Measurements from ENCODE around the gene ACADVL. TPM values are rescaled to one million over a fixed set of nuclear protein-coding genes. Genes with fewer than 3 reads are reported as not detected.
"Not testable (repeated sequence)": the region's sequence is repeated elsewhere in the genome, so short reads cannot be mapped to it uniquely, and the experiment has no call there.

ACADVL gene
- total RNA-seq = 1,000 to 10,000 TPM in 7 of 10 donors, 100 to 1,000 TPM in 3; 951 to 2,054 (median 1,322) TPM
- polyA plus RNA-seq = 1,000 to 10,000 TPM in 1 of 2 donors, 100 to 1,000 TPM in 1; 807 to 4,806 TPM
- long read RNA-seq, donor 1, transcript ACADVL-201 (19 exons, 2,352 nt) = minor isoform, 96 of 3,518 reads
- long read RNA-seq, donor 1, transcript ACADVL-202 (19 exons, 2,191 nt) = minor isoform, 36 of 3,518 reads
- long read RNA-seq, donor 1, transcript ACADVL-214 (1 exons, 1,732 nt) = minor isoform, 13 of 3,518 reads
- long read RNA-seq, donor 1, transcript ACADVL-203 (20 exons, 2,323 nt) = major isoform, 2,299 of 3,518 reads
- long read RNA-seq, donor 1, partial matches to known transcripts = 802 of 3,518 reads
- long read RNA-seq, donor 1, other reads (novel, unspliced or antisense) = 250 of 3,518 reads
- long read RNA-seq, donor 2, transcript ACADVL-202 (19 exons, 2,191 nt) = minor isoform, 63 of 4,221 reads
- long read RNA-seq, donor 2, transcript ACADVL-215 (5 exons, 709 nt) = minor isoform, 27 of 4,221 reads
- long read RNA-seq, donor 2, transcript ACADVL-203 (20 exons, 2,323 nt) = major isoform, 2,606 of 4,221 reads
- long read RNA-seq, donor 2, transcript ACADVL-201 (19 exons, 2,352 nt) = minor isoform, 131 of 4,221 reads
- long read RNA-seq, donor 2, partial matches to known transcripts = 1,029 of 4,221 reads
- long read RNA-seq, donor 2, other reads (novel, unspliced or antisense) = 336 of 4,221 reads
- long read RNA-seq, donor 3, transcript ACADVL-203 (20 exons, 2,323 nt) = major isoform, 4,011 of 6,480 reads
- long read RNA-seq, donor 3, transcript ACADVL-202 (19 exons, 2,191 nt) = minor isoform, 99 of 6,480 reads
- long read RNA-seq, donor 3, transcript ACADVL-201 (19 exons, 2,352 nt) = minor isoform, 290 of 6,480 reads
- long read RNA-seq, donor 3, partial matches to known transcripts = 1,466 of 6,480 reads
- long read RNA-seq, donor 3, other reads (novel, unspliced or antisense) = 600 of 6,480 reads

DNA sequence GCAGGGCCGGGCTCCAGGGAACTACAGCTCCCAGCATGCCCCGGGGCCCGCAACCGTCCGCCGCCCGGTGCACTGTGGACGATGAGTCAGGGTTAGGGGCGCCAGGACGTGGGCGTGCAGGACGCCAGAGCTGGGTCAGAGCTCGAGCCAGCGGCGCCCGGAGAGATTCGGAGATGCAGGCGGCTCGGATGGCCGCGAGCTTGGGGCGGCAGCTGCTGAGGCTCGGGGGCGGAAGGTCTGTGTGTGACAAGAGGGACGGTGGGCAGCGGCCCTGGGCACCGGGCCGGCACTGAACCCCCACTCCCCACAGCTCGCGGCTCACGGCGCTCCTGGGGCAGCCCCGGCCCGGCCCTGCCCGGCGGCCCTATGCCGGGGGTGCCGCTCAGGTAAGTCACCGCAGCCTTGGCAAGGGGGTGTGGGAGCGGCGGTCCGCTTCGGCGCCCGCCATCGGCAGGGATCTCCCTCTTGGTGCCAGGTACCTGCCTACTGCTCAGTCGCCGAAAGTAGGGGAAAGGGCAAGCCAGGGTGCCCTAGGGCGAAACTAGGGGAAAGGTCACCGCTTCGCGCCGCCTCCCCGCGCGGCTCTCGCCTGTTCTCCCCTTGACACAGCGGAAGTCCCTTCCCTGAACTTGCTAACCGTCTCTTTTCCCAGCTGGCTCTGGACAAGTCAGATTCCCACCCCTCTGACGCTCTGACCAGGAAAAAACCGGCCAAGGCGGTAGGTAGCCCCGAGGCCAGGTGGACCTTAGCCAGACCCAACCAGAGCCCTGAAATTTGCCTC lies at the start of gene ACADVL, which contains the start of gene DLG4:
TSS of gene ACADVL (plus strand) at position 127 of the 781 bp plus-strand sequence. CDS start at position 174, 47 bp downstream.
TSS of gene DLG4 (minus strand) at position 25 of the 781 bp plus-strand sequence.
- Histone ChIP-seq H3K27ac (peak within 1 kb of the TSS; percentile 91 to 100 (median 98)), H3K36me3 (peaks cover 0 to 43% (median 11%) of the 10 kb centered on the region in 9 donors), H3K27me3 (no peaks in the 10 kb centered on the region), H3K9me3 (no peaks in the 10 kb centered on the region), H3K4me1 (peaks cover 16 to 86% (median 60%) of the 10 kb centered on the region in 9 donors), H3K4me3 (peak within 1 kb of the TSS; percentile 63 to 99 (median 88))
- ATAC-seq (peak; percentile 82 to 89 (median 86)), DNase-seq (peak; percentile 91 to 94)
- WGBS, 2 donors = 0% methylated on average over 55 to 63 of the region's 63 CpGs
- TF ChIP-seq, protein P1, sequence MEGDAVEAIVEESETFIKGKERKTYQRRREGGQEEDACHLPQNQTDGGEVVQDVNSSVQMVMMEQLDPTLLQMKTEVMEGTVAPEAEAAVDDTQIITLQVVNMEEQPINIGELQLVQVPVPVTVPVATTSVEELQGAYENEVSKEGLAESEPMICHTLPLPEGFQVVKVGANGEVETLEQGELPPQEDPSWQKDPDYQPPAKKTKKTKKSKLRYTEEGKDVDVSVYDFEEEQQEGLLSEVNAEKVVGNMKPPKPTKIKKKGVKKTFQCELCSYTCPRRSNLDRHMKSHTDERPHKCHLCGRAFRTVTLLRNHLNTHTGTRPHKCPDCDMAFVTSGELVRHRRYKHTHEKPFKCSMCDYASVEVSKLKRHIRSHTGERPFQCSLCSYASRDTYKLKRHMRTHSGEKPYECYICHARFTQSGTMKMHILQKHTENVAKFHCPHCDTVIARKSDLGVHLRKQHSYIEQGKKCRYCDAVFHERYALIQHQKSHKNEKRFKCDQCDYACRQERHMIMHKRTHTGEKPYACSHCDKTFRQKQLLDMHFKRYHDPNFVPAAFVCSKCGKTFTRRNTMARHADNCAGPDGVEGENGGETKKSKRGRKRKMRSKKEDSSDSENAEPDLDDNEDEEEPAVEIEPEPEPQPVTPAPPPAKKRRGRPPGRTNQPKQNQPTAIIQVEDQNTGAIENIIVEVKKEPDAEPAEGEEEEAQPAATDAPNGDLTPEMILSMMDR (IDR thresholded peaks at IDR 0.05) = no peak
- intact Hi-C loops (cut with DNase I) = loop anchor here in 1 of 10 donors (2.0 kb wide), 1 partner anchor 19 kb away; the partner anchor contains the start of gene PHF23

DNA sequence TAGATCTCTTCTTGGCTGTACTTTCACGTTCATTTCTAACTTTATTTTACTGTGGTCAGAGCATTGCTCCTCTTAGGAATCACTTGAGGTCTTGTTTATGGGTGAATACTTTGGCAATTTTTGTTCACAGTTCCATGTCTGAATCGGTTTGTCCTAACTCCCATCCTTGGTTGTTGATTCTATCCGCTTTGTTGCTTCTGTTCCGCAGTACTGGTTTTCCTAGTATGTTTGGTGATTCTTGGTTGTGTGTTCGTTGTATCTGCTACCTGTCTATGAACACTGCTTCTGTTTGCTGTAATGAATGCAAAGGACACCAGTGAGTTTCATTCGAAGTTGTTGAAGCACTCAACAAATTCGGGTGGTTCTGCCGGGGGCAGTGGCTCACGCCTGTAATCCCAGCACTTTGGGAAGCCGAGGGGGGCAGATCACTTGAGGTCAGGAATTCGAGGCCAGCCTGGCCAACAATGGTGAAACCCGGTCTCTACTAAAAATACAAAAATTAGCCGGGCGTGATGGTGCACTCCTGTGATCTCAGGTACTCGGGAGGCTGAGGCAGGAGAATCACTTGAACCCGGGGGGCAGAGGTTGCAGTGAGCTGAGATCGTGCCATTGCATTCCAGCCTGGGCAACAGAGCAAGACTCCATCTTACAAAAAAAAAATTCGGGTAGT lies 47.1 kb upstream of the ACADVL start:
- peak overlapping the region in 1 of 10 donors; percentile 75 for H3K27ac ChIP-seq
- H3K4me1 ChIP-seq = peaks cover 0 to 31% (median 11%) of the 10 kb centered on the region in 9 donors
- not testable (repeated sequence) for H3K36me3 ChIP-seq, DNase-seq, H3K4me3 ChIP-seq, ATAC-seq
- H3K27me3 ChIP-seq = peaks cover 0 to 23% (median 16%) of the 10 kb centered on the region in 7 donors
- intact Hi-C loops (cut with DNase I) = loop anchor here in 1 of 10 donors (10.0 kb wide), 1 partner anchor 258 kb away; no protein-coding TSS in a partner anchor
- H3K9me3 ChIP-seq = peaks cover 0 to 22% (median 5%) of the 10 kb centered on the region in 11 donors
- WGBS, 2 donors = 93 to 95% methylated on average over 18 of the region's 18 CpGs

DNA sequence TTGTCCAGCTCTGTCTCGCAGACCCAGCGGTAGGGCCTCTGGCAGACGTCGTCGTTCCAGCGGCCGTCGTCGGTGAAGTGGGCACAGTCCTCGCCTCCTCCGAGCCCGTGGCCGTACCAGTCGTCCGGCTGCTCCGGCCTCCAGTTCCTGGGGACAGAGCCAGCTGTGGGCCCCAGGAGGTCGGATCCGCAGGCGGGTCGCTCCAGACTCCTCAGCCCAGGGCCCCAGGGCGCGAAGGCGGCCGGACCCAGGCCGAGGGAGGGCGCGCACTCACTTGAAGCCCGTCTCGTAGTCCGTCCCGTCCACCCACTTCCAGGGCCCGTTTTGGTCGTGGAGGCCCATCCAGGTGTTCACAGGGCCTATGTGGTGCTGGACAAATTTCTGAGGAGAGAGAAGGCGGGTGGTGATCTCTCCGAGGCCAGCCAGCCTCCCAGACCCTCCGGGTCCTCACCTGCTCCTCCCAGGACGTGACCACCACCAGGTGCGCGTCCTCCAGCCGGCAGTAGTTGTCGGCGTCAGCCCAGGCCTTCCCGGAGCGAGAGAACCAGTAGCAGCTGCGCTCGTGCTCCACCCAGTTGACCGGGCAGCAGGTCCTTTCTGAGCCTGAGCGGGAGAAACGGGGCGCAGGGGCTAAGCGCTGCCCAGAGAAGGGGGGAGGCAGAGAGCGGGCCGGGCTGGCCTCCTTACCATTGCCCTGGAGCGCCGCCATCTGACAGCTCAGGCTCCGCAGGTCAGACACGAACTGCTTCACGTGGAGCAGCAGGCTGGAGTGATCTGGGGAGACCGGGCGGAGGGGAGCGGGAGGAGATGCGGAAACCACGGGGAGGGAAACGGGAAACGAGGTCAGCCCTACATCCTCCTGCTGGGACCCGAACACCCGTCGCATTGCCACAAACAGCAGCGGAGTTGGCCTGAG lies 45.8 kb upstream of the ACADVL start:
- TF ChIP-seq, protein P1 (IDR thresholded peaks at IDR 0.05) = peak in 4 of 9 donors; percentile 27 to 45 (median 36)
- peak; percentile 54 to 58 for DNase-seq
- intact Hi-C loops (cut with DNase I) = loop anchor here in 1 of 10 donors (10.0 kb wide), 1 partner anchor 259 kb away; no protein-coding TSS in a partner anchor

More for the DNA sequence above, 45.8 kb upstream of the ACADVL start:
- 43 to 51% methylated on average over 65 to 69 of the region's 69 CpGs for WGBS, 2 donors
- peaks cover 0 to 19% (median 5%) of the 10 kb centered on the region in 11 donors for H3K9me3 ChIP-seq
- peaks cover 0 to 35% (median 24%) of the 10 kb centered on the region in 7 donors for H3K27me3 ChIP-seq
- peak overlapping the region in 9 of 10 donors; percentile 2 to 44 (median 35) for H3K4me3 ChIP-seq
- H3K36me3 ChIP-seq = no peaks in the 10 kb centered on the region
- peaks cover 0 to 29% (median 16%) of the 10 kb centered on the region in 9 donors for H3K4me1 ChIP-seq
- H3K27ac ChIP-seq = peak overlapping the region in 2 of 10 donors; percentile 34 to 78
- peak in 7 of 8 donors; percentile 38 to 57 (median 49) for ATAC-seq
